Hair follicle dermal papilla cell (primary cell): ENCODE measurements around the gene KRT39. TPM values are rescaled to one million over a fixed set of nuclear protein-coding genes. Genes with fewer than 3 reads are reported as not detected.

Experiments used
- small RNA-seq: library from RNA; depleted of rRNA; stranded (forward); fragments of <200 nt; gene quantifications from one replicate; pipeline ENCODE3, GENCODE V24; 2012
- total RNA-seq: library from RNA; depleted of rRNA; stranded (reverse); fragments of >200 nt; gene quantifications from 2 replicates; pipeline ENCODE4 v1.2.3, GENCODE V29; 2012

Gene KRT39
- not detected in 2 replicates for total RNA-seq

GRCh38 chr17:40966848-40967247, at the start of gene KRT39:
Gene KRT39 (minus strand): TSS chr17:40966948. CDS start chr17:40966856, 92 bp downstream.

GRCh38 chr17:41008811-41009210, 42.1 kb upstream of the KRT39 start, which contains the start of gene KRTAP3-1:
Gene KRTAP3-1 (minus strand): TSS chr17:41009128. CDS start chr17:41009074, 54 bp downstream.

GRCh38 chr17:40999563-40999962, 32.8 kb upstream of the KRT39 start, which contains the start of gene KRTAP3-2:
Gene KRTAP3-2 (minus strand): TSS chr17:40999906. CDS start chr17:40999853, 53 bp downstream.

GRCh38 chr17:40993839-40994238, 27.1 kb upstream of the KRT39 start, which contains the start of gene KRTAP3-3:
Gene KRTAP3-3 (minus strand): TSS chr17:40994164. CDS start chr17:40994097, 67 bp downstream.

GRCh38 chr17:40984226-40984625, 17.5 kb upstream of the KRT39 start, which contains the start of gene KRT40:
Gene KRT40 (minus strand): TSS chr17:40984326. CDS start chr17:40984273, 53 bp downstream.

GRCh38 chr17:40937384-40937819, 29.3 kb downstream of the KRT39 start, which contains the start of gene KRT23:
Gene KRT23 (minus strand): TSS chr17:40937646. CDS start chr17:40936603, 1,043 bp downstream.

Small RNA genes within 50 kb of the gene (small RNA-seq; reads per million reads assigned to genes)
- gene KRTAP3-4P, result not detected

Other genes with a start within 250 kb of the KRT39 start
- not detected in 2 replicates for gene KRT25, start 211.6 kb downstream of the KRT39 start, total RNA-seq
- gene KRT26, start 194.7 kb downstream of the KRT39 start, total RNA-seq, result not detected in 2 replicates
- gene KRT27, start 184.4 kb downstream of the KRT39 start, total RNA-seq, result not detected in 2 replicates
- gene KRT28, start 167.0 kb downstream of the KRT39 start, total RNA-seq, result not detected in 2 replicates
- gene KRT10, start 144.3 kb downstream of the KRT39 start, total RNA-seq, result 2.1 and 3.4 TPM in 2 replicates
- gene KRT12, start 99.7 kb downstream of the KRT39 start, total RNA-seq, result not detected in 2 replicates
- not detected in 2 replicates for gene KRT20, start 81.7 kb downstream of the KRT39 start, total RNA-seq
- gene KRT23, start 29.3 kb downstream of the KRT39 start, total RNA-seq, result 0.16 and 0.85 TPM in 2 replicates
- not detected in 2 replicates for gene KRT40, start 17.4 kb upstream of the KRT39 start, total RNA-seq
- not detected in 2 replicates for gene KRTAP3-3, start 27.2 kb upstream of the KRT39 start, total RNA-seq
- not detected in 2 replicates for gene KRTAP3-2, start 33.0 kb upstream of the KRT39 start, total RNA-seq
- gene KRTAP3-1, start 42.2 kb upstream of the KRT39 start, total RNA-seq, result not detected in 2 replicates
- 1.5 and 6.0 TPM in 2 replicates for gene KRTAP1-5, start 60.3 kb upstream of the KRT39 start, total RNA-seq
- gene KRTAP1-4, start 63.2 kb upstream of the KRT39 start, total RNA-seq, result not detected in 2 replicates
- not detected in 2 replicates for gene KRTAP1-3, start 67.9 kb upstream of the KRT39 start, total RNA-seq
- gene KRTAP1-1, start 74.5 kb upstream of the KRT39 start, total RNA-seq, result not detected in 2 replicates
- gene KRTAP2-1, start 80.4 kb upstream of the KRT39 start, total RNA-seq, result not detected in 2 replicates
- not detected in 2 replicates for gene KRTAP2-2, start 88.3 kb upstream of the KRT39 start, total RNA-seq
- not detected in 2 replicates for gene KRTAP2-3, start 93.2 kb upstream of the KRT39 start, total RNA-seq
- not detected in 2 replicates for gene KRTAP2-4, start 98.9 kb upstream of the KRT39 start, total RNA-seq
- not detected in 2 replicates for gene KRTAP4-7, start 117.2 kb upstream of the KRT39 start, total RNA-seq
- gene KRTAP4-8, start 131.2 kb upstream of the KRT39 start, total RNA-seq, result not detected in 2 replicates
- not detected in 2 replicates for gene KRTAP4-16, start 135.3 kb upstream of the KRT39 start, total RNA-seq
- not detected in 2 replicates for gene KRTAP4-9, start 138.4 kb upstream of the KRT39 start, total RNA-seq
- not detected in 2 replicates for gene KRTAP4-11, start 151.4 kb upstream of the KRT39 start, total RNA-seq
- not detected in 2 replicates for gene KRTAP4-12, start 157.2 kb upstream of the KRT39 start, total RNA-seq
- gene KRTAP4-6, start 173.6 kb upstream of the KRT39 start, total RNA-seq, result not detected in 2 replicates
- not detected in 2 replicates for gene KRTAP4-5, start 182.9 kb upstream of the KRT39 start, total RNA-seq
- gene KRTAP4-4, start 193.8 kb upstream of the KRT39 start, total RNA-seq, result not detected in 2 replicates
- gene KRTAP4-3, start 201.3 kb upstream of the KRT39 start, total RNA-seq, result not detected in 2 replicates
- not detected in 2 replicates for gene KRTAP4-2, start 211.3 kb upstream of the KRT39 start, total RNA-seq
- not detected in 2 replicates for gene KRTAP4-1, start 218.0 kb upstream of the KRT39 start, total RNA-seq
- not detected in 2 replicates for gene KRTAP9-1, start 222.9 kb upstream of the KRT39 start, total RNA-seq